ENCODE measurements around the gene KLF1. TPM values are rescaled to one million over a fixed set of nuclear protein-coding genes. Genes with fewer than 3 reads are reported as not detected.
A peak's percentile ranks its signal among the peaks of the same experiment; 100 is the strongest.

Gene KLF1
- total RNA-seq, 1 experiment from 2014 or later, result 0.22 TPM

- Histone ChIP-seq H3K4me1 (replicated peaks; ENCODE audit: insufficient read depth) (peaks cover 11% of the 10 kb centered on the region), H4K20me1 (ENCODE audit: insufficient read depth) (no peaks in the 10 kb centered on the region), H3K4me3 (no peak overlapping the region), H3F3A (ENCODE audit: insufficient read depth, low read depth) (peaks cover 6% of the 10 kb centered on the region; the same call in 1 of the 2 replicates), H3K9me2 (ENCODE audit: insufficient read depth) (no peaks in the 10 kb centered on the region), H3K4me2 (no peak overlapping the region), H3K27ac (no peak overlapping the region), H3K27me3 (ENCODE audit: insufficient read depth, low read depth) (no peaks in the 10 kb centered on the region), H2AFZ (no peak overlapping the region), H3K36me3 (ENCODE audit: low read depth) (no peaks in the 10 kb centered on the region), H3K9me3 (ENCODE audit: insufficient read depth, low read depth) (peaks cover 11% of the 10 kb centered on the region; the same call in 1 of the 2 replicates), H3K79me2 (ENCODE audit: low read depth) (peaks cover 18% of the 10 kb centered on the region)
- no TSS peak for BruUV-seq (replicated peaks)
- TF ChIP-seq EZH2 (IDR thresholded peaks at IDR 0.05; ENCODE audit: low read depth) (no peak), CTCF (conservative IDR thresholded peaks at IDR 0.05) (no peak)
- ChIA-PET POLR2A (ENCODE audit: unreplicated experiment) (no interaction called here), CTCF (interaction anchor here (0.5 kb wide), 1 partner anchor 28 kb away, joined by 6 read pairs; no protein-coding TSS in a partner anchor)
- DNase-seq, result peak in 1 of 2 experiments; percentile 5
- intact Hi-C loops (cut with micrococcal nuclease; ENCODE audit: unreplicated experiment), result no loop called here
Observed at GRCh38 chr19:12888006-12888603, 1.1 kb upstream of the KLF1 start.

- Histone ChIP-seq H4K20me1 (ENCODE audit: insufficient read depth) (no peaks in the 10 kb centered on the region), H3K27ac (no peak overlapping the region), H3K9me3 (ENCODE audit: insufficient read depth, low read depth) (peaks cover 11% of the 10 kb centered on the region; the same call in 1 of the 2 replicates), H3F3A (ENCODE audit: insufficient read depth, low read depth) (peaks cover 15% of the 10 kb centered on the region; the same call in 1 of the 2 replicates), H2AFZ (no peak overlapping the region), H3K4me2 (no peak overlapping the region; the same call in 1 of the 2 replicates), H3K9me2 (ENCODE audit: insufficient read depth) (no peaks in the 10 kb centered on the region), H3K79me2 (ENCODE audit: low read depth) (peaks cover 5% of the 10 kb centered on the region), H3K36me3 (ENCODE audit: low read depth) (no peaks in the 10 kb centered on the region), H3K4me3 (no peak overlapping the region), H3K27me3 (ENCODE audit: insufficient read depth, low read depth) (no peaks in the 10 kb centered on the region), H3K4me1 (replicated peaks; ENCODE audit: insufficient read depth) (peaks cover 7% of the 10 kb centered on the region)
- ChIA-PET POLR2A (ENCODE audit: unreplicated experiment) (interaction anchor here (0.7 kb wide), 1 partner anchor 153 kb away, joined by 6 read pairs; no protein-coding TSS in a partner anchor), CTCF (interaction anchor here (0.6 kb wide), 2 partner anchors 24 to 76 kb away, joined by 3 to 13 read pairs; no protein-coding TSS in a partner anchor)
- TSS peak; percentile 7 for BruUV-seq (replicated peaks)
- peak in 1 of 2 experiments; percentile 2 for DNase-seq
- TF ChIP-seq CTCF (conservative IDR thresholded peaks at IDR 0.05), result no peak
- TF ChIP-seq EZH2 (IDR thresholded peaks at IDR 0.05; ENCODE audit: low read depth), result no peak
- intact Hi-C loops (cut with micrococcal nuclease; ENCODE audit: unreplicated experiment), result no loop called here
Observed at GRCh38 chr19:12886651-12886968, 391 bp downstream of the KLF1 start.

GRCh38 chr19:12885749-12886650 lies 1.0 kb downstream of the KLF1 start:
- POLR2A ChIA-PET (ENCODE audit: unreplicated experiment), result interaction anchor here (0.6 to 1.0 kb wide), 6 partner anchors 48 to 246 kb away, joined by 4 to 6 read pairs (median 5); no protein-coding TSS in a partner anchor
- Histone ChIP-seq H3K4me2 (peak overlapping the region; percentile 84), H3K9me2 (ENCODE audit: insufficient read depth) (no peaks in the 10 kb centered on the region), H3K36me3 (ENCODE audit: low read depth) (no peaks in the 10 kb centered on the region), H2AFZ (peak overlapping the region; percentile 84), H3K27me3 (ENCODE audit: insufficient read depth, low read depth) (no peaks in the 10 kb centered on the region), H3K27ac (no peak overlapping the region), H3K4me3 (peak overlapping the region; percentile 65), H3F3A (ENCODE audit: insufficient read depth, low read depth) (peaks cover 15% of the 10 kb centered on the region; the same call in 1 of the 2 replicates), H3K79me2 (ENCODE audit: low read depth) (0 out of 2 replicates have a peak, but pooled peaks cover under 1% of the 10 kb centered on the region), H4K20me1 (ENCODE audit: insufficient read depth) (no peaks in the 10 kb centered on the region), H3K9me3 (ENCODE audit: insufficient read depth, low read depth) (peaks cover 11% of the 10 kb centered on the region; the same call in 1 of the 2 replicates), H3K4me1 (replicated peaks; ENCODE audit: insufficient read depth) (peaks cover 7% of the 10 kb centered on the region)
- BruUV-seq (replicated peaks), result no TSS peak
- CTCF ChIA-PET, result interaction anchor here (0.5 to 1.0 kb wide), 3 partner anchors 18 to 223 kb away, joined by 3 to 6 read pairs (median 5); no protein-coding TSS in a partner anchor
- intact Hi-C loops (cut with micrococcal nuclease; ENCODE audit: unreplicated experiment), result loop anchor here (2.0 kb wide), 1 partner anchor 79 kb away; no protein-coding TSS in a partner anchor
- TF ChIP-seq CTCF (conservative IDR thresholded peaks at IDR 0.05) (peak; percentile 22; the same call in 1 of the 2 replicates), EZH2 (IDR thresholded peaks at IDR 0.05; ENCODE audit: low read depth) (no peak)
- peak in 1 of 2 experiments; percentile 30 for DNase-seq

All from PC-9 (cell line).